HG03558 (cell line): ENCODE measurements around the gene COMMD6.

Experiments
- ATAC-seq: cut with Tn5 transposase; IDR thresholded peaks from one replicate; pipeline ENCODE4 v1.9.1; 2021; ENCODE audit warnings: moderate number of reproducible peaks; ENCODE audit not compliant: unreplicated experiment; ENCODE audit errors: extremely low read depth

Gene COMMD6

DNA sequence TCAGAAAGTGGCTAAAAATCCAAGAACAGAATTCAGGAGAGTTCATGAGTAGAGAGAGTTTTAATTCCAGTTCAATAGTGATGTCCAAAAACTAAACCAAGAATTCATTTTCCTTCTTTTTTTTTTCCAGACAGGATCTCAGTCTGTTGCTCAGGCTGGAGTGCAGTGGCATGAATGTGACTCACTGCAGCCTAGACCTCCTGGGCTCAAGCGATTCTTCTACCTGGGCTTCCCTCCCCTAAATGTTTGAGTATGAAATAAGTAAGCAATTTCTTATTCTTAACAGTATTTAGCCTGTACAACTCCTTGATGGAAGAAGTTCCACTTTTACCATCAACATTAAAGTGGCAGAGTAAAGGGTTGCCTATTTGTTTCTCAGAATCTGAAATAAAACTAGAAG is 3.8 kb downstream of the COMMD6 start:
- ATAC-seq = no peak

DNA sequence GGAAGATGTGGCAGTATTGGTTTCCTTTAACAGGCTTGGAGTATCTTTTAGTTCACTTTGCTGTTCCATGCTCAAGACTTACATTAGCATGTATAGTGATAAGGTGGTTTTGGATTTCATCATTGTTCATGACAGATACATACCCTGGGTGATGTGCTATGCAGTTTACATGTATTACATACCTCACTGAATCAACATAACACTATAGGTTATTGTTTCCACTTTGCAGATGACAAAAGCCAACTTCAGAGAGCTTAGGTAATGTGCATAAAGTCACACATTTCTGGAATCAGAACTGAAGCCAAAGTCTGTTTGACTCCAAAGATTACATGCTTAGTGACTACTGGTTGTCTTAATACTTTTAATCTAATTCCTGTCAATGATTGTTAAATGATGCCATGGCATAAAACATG is 7.1 kb downstream of the COMMD6 start:
- ATAC-seq = no peak

DNA sequence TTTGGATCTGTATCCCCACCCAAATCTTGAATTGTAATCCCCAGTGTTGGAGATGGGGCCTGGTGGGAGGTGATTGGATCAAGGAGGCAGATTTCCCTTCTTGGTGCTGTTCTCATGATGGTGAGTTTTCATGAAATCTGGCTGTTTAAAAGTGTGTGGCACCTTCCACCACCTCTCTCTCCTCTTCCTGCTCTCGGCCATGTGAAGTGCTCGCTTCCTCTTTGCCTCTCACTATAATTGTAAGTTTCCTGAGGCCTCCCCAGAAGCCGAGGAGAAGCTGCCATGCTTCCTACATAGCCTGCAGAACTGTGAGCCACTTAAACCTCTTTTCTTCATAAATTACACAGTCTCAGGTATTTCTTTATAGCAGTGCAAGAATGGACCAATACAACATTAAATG is 15.7 kb downstream of the COMMD6 start:
- no peak for ATAC-seq

DNA sequence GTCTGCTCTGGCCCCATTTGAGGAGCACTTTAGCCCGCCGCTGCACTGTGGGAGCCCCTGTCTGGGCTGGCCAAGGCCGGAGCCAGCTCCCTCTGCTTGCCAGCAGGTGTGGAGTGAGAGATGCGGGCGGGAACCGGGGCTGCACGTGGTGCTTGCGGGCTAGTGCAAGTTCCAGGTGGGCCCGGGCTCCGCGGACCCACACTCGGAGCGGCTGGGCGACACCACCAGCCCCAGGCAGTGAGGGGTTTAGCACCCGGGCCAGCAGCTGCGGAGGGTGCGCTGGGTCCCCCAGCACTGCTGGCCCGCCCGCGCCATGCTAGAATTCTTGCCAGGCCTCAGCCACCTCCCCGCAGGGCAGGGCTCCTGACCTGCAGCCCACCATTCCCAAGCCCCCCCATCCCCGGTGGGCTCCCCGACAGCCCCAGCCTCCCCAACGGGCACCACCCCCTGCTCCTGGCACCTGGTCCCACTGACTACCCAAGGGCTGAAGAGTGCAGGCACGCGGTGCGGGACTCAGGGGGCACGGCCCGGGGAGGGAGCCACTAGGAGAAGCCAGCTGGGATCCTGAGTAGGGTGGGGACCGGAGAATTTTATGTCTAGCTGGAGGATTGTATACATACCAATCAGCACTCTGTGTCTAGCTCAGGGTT is 19.1 kb downstream of the COMMD6 start:
- ATAC-seq = no peak

DNA sequence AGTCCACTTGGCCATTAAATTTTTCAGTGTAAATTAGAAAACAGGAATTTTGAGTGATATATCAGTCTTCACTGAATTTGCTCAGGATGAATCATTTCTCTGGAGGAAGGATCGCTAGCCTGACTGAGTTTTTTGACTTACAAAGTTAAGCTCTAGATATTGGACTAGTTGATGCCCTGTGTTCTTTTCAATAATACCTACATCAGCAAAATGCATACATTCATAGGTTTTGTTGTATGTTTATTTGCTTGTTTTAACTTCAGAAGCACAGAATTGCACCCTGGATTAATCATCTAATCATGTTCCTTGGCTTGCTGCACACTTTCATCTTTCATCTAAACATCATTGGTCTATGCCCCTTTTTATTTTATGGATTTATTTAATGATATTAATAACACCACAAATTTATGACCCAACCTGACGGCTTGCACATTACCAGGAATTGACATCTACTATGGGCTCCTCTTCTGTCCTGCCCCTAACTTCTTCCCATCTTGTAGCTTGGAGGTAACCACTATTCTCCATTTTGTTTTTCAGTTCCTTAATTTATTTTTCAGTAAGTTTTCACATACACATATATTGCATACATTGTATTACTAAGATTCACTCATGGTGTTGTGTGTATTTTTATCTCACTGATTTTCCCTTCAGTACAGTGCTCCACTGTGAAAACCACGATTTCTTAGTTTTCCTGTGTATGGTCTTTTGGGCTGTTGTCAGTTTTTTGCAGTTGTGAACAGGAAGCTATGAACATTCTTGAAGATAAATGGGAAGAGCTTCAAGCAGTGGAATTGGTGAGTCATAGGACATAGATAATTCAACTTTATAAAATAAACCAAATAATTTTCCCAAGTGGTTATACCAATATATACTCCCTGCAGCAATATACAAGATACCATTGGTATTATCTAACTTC is 23.3 kb downstream of the COMMD6 start:
- no peak for ATAC-seq

DNA sequence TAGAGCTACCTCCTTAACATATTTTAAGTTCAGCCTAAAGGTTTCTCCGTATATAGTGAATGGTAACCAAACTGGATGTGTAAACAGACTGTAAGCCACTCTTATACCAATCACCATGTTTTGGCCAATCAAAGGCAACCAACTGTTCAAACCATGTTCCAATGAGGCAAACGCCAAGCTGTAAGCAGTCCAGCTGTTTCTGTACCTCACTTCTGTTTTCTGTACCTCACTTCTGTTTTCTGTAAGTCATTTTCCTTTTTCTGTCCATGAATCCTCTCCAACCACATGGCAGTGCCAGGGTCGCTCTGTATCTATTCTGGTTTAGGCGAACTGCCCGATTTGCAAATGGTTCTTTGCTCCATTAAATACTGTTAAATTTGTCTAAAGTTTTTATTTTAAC is 24.4 kb downstream of the COMMD6 start:
- ATAC-seq = no peak

DNA sequence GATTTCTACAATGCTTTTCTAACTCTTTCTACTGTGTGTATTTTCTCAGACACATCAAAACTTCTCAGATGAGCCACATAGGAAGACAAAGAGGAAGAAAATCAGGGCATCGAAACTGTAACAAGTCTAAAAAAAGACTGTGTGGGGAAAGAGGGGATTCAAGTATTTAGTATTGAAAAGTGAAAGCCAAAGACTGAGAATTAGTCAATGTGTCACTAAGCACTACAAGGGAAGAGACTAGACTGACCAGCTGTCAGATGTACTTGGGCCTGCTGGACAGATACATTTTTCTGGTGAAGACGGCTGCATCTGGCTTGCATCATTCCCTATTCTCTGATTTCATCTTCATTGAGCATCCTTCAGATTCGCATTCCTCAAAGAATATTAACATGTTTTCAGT is 25.4 kb downstream of the COMMD6 start:
- ATAC-seq = peak; percentile 88

DNA sequence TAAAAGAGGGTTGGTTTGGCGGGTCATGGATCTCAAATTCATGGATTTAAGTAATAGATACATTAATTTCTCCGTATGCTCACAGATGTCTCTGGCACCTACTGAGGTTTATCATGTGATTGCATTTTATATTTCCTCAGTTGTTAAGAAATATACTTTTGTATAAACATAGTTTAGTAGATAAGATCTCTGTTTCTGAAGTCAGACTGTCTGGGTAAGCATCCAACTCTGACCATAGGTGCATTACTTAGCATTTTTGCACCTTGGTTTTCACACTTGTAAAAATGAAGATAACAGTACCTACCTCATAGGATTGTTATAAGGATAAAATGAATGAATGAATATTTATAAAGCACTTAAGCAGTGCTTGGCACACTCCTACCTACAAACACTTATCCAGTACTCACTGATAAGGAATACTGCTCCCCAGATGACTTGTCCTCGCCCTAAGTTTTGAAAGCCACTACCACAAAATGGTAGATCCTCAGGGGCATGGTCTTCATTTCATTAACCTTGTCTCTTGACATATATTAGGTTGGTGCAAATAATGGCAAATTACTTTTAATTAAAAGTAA is 26.5 kb downstream of the COMMD6 start:
- ATAC-seq = no peak

DNA sequence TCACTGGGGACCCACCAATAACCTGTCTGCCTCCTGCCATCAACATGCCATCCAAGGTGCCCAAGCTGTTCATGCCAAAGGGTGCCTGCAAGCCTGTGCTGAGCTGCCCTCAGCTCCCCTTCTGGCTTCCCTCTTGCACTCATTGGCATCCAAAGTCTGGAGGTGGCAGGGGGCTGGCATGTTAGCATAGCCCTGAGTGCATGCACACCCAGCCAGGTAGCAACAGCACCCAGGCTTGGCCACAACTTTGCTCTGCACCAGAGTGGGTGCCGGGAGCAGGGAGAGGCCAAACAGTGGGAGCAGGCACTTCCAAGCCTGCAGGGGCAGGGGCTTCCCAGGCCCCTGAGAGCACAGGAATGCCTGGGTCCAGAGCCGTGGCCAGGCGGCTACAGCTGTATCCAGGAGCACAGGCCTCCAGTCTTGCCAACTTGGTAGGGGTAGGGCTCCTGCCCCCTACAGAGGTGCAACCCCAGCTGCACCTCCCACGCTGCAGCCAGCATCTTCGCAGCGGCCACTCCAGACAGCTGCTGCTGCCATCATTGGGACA is 29.6 kb downstream of the COMMD6 start:
- no peak for ATAC-seq

DNA sequence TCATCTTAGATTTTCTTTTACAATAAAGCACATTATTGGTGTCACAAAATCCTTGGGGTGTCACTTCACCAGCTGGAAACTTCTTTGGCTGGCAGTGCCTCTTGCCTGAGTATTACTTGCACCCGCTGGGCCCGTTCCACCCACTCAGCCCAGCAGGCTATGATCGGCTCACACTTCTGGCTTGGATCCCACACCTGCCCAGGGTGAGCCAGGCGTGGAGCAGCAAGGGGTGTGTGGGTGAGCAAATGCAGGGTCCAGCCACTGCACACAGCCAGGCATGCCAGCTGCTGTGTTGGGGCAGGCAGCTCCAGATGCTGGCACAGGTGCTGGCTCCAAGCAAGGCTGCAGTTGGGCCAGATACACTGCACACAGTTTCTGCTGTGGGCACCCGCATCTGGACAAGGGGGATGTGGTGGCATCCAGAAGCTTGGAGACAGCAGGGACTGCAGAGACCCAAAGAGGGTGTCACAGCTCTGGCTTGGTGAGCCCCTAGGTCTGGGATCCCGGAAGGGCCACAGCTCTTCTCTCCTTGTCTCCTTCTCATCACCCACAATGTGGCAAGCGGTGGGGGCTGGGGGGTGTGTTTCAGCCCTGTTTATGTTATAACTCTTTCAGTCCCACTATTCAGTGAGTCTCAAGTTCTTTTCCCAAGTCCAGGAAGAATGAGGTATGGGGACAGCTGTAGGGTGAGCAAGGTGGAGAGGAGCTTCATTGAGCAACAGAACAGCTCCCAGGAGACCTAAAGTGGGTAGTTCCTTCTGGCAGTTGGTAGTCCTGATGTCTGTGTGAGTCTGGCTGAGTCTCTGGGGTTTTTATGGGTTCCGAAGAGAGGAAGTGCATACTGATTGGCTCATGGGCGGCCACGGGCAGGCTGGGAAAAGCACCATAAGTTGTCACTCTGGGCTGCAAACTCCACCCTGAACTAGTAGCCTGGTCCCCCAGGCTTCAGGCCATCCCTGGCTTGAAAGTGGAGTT is 30.3 kb downstream of the COMMD6 start:
- ATAC-seq = no peak

DNA sequence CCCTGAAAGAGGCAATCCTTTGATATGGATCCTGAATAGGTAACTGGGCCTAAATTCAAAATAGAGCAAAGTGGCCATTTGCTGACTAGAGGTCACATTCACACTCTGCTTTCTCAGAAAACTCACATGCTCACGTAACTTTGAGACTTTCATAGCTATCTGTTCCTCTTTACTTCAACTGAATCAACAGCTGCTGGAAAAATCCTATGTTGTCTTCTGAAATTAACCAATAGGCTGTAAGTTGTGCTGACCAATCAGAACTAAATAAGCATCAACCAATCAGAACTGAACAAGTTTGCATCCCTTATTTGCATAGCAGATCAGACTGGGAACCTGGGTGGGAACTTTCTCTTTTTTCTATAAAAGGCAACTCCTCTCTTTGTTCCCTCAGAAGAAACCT is 31.6 kb downstream of the COMMD6 start:
- no peak for ATAC-seq

DNA sequence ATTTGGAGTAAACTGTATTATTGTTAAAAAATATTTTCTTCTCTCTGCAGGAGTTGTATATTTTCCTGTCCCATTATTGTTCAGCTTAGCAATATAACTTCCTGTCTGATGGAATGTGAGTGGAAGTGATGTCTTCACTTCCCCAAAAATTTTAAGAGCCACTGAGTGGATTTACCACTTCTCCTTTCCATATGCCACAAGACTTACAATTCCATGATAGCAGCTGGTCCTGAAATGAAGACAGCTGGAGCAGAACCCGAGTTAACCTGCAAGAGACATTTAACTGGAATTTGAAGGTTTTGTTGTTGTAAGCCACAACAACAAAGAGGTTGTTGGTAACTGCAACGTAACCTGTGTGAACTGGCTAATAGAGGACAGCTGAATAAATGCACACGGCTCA is 32.3 kb downstream of the COMMD6 start:
- ATAC-seq = no peak

DNA sequence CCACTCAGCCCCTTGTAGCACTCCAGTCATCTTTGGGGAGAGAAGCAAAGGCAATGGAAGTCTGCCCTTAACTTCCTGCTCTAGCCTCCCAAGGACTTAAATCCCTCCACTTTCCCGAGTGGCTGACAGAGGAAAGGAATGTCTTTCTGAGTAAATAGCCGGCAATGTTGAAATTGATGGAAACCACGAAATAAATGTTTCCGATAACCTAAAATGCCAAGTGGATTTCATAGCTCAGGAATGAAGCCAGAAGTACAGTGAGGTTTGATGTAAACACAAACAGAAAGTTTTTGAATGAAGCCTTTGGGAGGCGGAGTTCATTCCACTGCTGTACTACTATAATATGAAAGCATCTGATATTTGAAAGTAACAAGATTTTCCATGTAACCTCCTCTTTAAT is 41.7 kb downstream of the COMMD6 start:
- no peak for ATAC-seq

DNA sequence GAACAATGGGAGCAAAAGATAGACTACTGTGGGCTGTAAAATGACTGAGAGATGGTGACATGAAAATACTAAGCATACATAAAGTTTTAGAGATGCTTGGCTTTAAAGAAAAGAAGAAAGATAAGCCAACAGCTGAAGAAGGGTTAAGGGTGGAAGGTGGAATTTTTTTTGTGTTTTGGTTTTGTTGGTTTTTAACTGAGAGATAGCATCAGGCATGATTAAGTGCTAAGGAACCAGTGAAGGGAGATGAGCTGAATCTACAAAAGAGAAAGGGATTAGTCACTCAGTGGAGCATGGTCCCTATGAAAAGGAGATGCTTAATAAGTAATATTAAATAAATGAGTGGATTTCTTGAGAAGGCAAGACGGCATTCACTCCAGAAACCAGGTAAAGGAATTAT is 43.1 kb downstream of the COMMD6 start:
- ATAC-seq = no peak

DNA sequence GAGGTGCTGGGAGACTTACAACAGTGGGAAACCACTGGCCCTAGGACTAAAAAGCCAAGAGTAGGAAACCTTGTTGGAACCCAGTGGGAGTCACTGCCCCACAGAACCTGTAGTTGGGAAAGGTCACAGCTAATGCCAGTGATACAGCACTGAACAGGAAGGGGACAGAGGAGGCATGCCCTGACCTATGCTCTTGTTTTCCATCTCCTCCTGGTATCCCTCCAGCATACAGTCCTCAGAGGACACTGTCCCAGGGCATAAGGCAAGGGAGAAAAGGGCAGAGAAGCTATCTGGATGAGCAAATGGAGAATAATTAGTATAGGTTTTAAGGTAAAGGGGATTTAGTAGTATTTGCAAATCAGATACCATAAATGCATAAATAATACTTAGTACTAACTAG is 44.5 kb downstream of the COMMD6 start:
- ATAC-seq = no peak

DNA sequence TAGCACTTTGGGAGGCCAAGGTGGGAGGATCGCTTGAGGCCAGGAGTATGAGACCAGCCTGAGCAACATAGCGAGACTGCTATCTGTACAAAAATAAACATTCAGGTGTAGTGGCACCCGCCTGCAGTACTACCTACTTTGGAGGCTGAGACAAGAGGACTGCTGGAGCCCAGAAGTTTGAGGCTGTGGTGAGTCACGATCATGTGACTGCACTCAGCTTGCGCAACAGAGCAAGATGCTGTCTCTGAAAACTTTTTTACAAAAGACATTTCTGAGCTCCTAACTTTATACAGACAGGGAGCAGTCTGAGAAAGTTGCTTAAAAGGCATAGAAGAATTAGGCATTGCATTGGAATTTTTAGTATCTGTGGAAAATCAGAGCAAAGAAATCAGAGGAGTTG is 45.3 kb downstream of the COMMD6 start:
- ATAC-seq = no peak

DNA sequence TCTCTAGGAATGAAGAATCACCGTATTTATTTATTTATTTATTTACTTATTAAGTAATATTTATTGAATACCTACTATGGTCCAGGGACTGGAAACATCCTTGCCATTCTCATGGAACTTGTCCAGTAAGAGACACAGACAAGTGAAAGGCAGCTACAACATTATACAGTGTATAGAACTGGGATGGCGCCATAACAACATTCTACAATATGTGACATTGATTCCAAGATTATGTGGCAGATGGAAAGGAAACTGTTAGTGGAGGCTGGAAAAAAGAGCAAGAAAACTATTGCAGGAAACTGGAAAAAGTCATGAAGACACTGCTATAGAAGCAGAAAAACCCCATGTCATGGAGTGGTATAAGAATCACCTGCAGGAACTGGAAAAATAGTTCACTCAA is 46.3 kb downstream of the COMMD6 start:
- ATAC-seq = no peak

DNA sequence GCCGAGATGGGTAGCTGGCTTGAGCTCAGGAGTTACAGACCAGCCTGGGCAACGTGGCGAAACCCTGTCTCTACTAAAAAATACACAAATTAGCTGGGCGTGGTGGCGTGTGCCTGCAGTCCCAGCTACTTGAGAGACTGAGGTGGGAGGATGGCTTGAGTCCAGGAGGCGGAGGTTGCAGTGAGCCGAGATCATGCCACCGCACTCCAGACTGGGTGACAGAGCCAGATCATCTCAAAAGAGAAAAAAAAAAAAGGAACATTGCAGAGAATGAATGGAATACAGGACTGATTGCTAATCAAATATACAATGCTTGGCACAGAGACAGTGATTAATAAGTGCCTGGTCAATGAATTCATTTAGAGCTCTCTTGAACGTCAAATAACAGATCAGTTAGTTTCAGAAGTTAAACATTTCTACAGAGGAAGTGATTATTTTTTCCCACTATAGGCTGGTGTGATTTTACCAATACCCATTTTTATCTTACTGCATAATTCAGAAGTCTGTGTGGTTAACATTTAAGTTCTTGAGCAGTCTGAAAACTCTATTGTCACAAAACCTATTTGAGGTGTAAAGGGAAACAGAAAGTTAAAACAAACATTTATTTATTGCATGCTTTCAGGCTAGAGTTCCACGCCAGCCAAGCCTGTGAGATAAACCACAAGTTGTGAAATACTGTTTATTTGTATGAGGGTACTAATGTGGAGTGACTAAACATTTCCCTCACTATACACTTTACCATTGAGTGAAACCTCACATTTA is 48.0 kb downstream of the COMMD6 start:
- peak; percentile 87 for ATAC-seq
